GM12874 (cell line): ENCODE data around the gene SIPA1L3.

ENCODE experiments used
- CTCF ChIP-seq: IDR thresholded peaks from 2 replicates; pipeline ENCODE4 v1.5.1; 2011; ENCODE audit warnings: low read depth, mild to moderate bottlenecking, control low read depth, low read length, moderate library complexity; ENCODE audit not compliant: insufficient read depth

SIPA1L3 gene

GRCh38 chr19:38055655-38056521 lies 148.9 kb downstream of the SIPA1L3 start:
- no peak for TF ChIP-seq CTCF

- no peak for TF ChIP-seq CTCF
Observed at GRCh38 chr19:38056646-38057045, 149.6 kb downstream of the SIPA1L3 start.

GRCh38 chr19:38057959-38058690 lies 151.1 kb downstream of the SIPA1L3 start:
- TF ChIP-seq CTCF: no peak

GRCh38 chr19:38059897-38060296 lies 152.9 kb downstream of the SIPA1L3 start:
- TF ChIP-seq CTCF: no peak

GRCh38 chr19:38060331-38060730 lies 153.3 kb downstream of the SIPA1L3 start:
- TF ChIP-seq CTCF: no peak

- no peak for TF ChIP-seq CTCF
Observed at GRCh38 chr19:38061294-38061693, 154.3 kb downstream of the SIPA1L3 start.

GRCh38 chr19:38062959-38063761 lies 156.2 kb downstream of the SIPA1L3 start:
- TF ChIP-seq CTCF: no peak
